ENCODE results near the gene CYFIP2. TPM values are rescaled to one million over a fixed set of nuclear protein-coding genes. Genes with fewer than 3 reads are reported as not detected.

The CYFIP2 gene
- polyA plus RNA-seq, 1 donor (not counting 4 experiments of a cell fraction or from before 2014, with no cell fraction given), result 0.62 TPM

DNA sequence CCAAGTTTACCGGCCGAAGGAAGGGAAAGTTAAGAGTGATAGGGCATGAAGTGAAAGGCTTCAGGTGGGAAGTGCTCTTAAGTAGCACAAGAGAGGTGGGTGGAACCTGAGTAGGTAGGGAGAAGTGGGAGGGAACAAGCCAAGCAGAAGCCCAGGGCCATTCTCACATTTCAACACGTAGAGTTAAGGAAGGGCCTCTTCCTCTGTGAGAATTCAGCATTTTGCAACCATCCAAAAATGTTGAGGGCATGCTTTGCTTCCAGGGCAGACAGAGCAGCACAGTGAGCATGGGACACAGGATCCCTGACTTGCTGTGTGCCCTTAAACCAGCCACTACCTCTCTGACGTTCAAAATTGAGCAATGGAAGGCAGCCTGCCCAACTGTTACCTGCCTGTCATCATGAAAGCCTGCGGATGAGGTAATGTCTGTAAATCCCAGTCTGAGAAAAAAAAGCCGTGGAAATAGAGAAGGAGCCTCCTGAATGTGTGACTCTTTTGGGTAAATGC lies 3.3 kb downstream of the CYFIP2 start:
- FAIRE-seq, result no peak
- no peak overlapping the region for H3K4me2 ChIP-seq (ENCODE audit: control insufficient read depth, extremely low read depth, insufficient read depth, low read depth, low read length)
- H3K27ac ChIP-seq (ENCODE audit: control insufficient read depth, insufficient read depth, low read length), result no peak overlapping the region

DNA sequence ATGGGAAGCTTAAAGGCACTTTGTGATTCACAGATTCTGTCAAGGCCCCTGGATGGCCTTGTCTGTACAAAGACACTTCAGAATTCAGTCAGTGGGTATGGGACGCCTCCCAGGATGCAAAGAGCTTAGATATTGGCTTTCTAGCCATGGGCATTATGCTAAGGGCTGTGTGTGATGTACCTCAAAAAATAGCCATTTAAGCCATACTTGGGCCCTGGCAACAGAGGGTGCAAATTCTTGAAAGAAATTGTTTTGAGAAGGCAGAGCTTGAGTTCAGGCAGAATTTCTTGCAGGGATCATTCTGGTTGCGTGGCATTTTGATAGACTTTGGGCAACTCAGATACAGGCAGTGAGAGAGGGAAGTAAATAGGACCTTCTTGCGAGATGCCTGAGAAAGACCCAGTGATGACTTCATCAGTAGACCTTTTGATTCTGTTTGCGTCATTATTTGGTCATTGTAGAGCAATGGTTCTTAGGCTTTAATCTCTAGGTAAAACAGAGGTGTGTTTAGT lies 3.9 kb downstream of the CYFIP2 start:
- H3K9me3 ChIP-seq (ENCODE audit: control insufficient read depth, low read depth, low read length), result no peaks in the 10 kb centered on the region
- H3K9ac ChIP-seq (ENCODE audit: control insufficient read depth, extremely low read depth, insufficient read depth, low read length), result no peak overlapping the region
- no peaks in the 10 kb centered on the region for H3K9me1 ChIP-seq (ENCODE audit: control insufficient read depth, extremely low read depth, insufficient read depth, low read length)
- no peaks in the 10 kb centered on the region for H3K36me3 ChIP-seq (ENCODE audit: control insufficient read depth in 2 of 2, extremely low read depth in 1 of 2, insufficient read depth in 2 of 2, low read length in 2 of 2)
- H3K27ac ChIP-seq (ENCODE audit: control insufficient read depth, insufficient read depth, low read length), result no peak overlapping the region
- DNase-seq (ENCODE audit: low read depth, low spot score) (no peak), FAIRE-seq (no peak)
- H3K79me2 ChIP-seq (ENCODE audit: control insufficient read depth, insufficient read depth, low read length), result no peaks in the 10 kb centered on the region
- no peaks in the 10 kb centered on the region for H3K4me1 ChIP-seq (ENCODE audit: control insufficient read depth, extremely low read depth, insufficient read depth, low read length)
- H3K27me3 ChIP-seq (ENCODE audit: control insufficient read depth, extremely low read depth, insufficient read depth, low read length), result peaks cover 21% of the 10 kb centered on the region
- TF ChIP-seq, protein P1, sequence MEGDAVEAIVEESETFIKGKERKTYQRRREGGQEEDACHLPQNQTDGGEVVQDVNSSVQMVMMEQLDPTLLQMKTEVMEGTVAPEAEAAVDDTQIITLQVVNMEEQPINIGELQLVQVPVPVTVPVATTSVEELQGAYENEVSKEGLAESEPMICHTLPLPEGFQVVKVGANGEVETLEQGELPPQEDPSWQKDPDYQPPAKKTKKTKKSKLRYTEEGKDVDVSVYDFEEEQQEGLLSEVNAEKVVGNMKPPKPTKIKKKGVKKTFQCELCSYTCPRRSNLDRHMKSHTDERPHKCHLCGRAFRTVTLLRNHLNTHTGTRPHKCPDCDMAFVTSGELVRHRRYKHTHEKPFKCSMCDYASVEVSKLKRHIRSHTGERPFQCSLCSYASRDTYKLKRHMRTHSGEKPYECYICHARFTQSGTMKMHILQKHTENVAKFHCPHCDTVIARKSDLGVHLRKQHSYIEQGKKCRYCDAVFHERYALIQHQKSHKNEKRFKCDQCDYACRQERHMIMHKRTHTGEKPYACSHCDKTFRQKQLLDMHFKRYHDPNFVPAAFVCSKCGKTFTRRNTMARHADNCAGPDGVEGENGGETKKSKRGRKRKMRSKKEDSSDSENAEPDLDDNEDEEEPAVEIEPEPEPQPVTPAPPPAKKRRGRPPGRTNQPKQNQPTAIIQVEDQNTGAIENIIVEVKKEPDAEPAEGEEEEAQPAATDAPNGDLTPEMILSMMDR (optimal IDR thresholded peaks at IDR 0.05 in 1 of 3, IDR thresholded peaks at IDR 0.05 in 1 of 3, conservative IDR thresholded peaks at IDR 0.05 in 1 of 3; ENCODE audit: extremely low read depth in 1 of 3, insufficient read depth in 2 of 3, low read length in 3 of 3), result no peak
- TF ChIP-seq EZH2 (IDR thresholded peaks at IDR 0.05; ENCODE audit: low read length), result no peak
- dilution Hi-C loops (cut with MboI; ENCODE audit: extremely low pct_ligation_motif_present, low sequenced_read_pairs), result no loop called here
- no peak overlapping the region for H2AFZ ChIP-seq (ENCODE audit: control insufficient read depth, low read length)
- H3K4me2 ChIP-seq (ENCODE audit: control insufficient read depth, extremely low read depth, insufficient read depth, low read depth, low read length), result no peak overlapping the region
- H3K4me3 ChIP-seq (ENCODE audit: control insufficient read depth in 2 of 3, extremely low read depth in 1 of 3, insufficient read depth in 2 of 3, low read depth in 1 of 3, low read length in 3 of 3), result no peak overlapping the region
- no peaks in the 10 kb centered on the region for H4K20me1 ChIP-seq (ENCODE audit: control insufficient read depth, extremely low read depth, insufficient read depth, low read length)

More for the DNA sequence above, 3.3 kb downstream of the CYFIP2 start:
- TF ChIP-seq, protein P1 (optimal IDR thresholded peaks at IDR 0.05 in 1 of 3, IDR thresholded peaks at IDR 0.05 in 1 of 3, conservative IDR thresholded peaks at IDR 0.05 in 1 of 3; ENCODE audit: extremely low read depth in 1 of 3, insufficient read depth in 2 of 3, low read length in 3 of 3), result no peak
- TF ChIP-seq EZH2 (IDR thresholded peaks at IDR 0.05; ENCODE audit: low read length), result no peak
- dilution Hi-C loops (cut with MboI; ENCODE audit: extremely low pct_ligation_motif_present, low sequenced_read_pairs), result no loop called here
- Histone ChIP-seq H3K79me2 (ENCODE audit: control insufficient read depth, insufficient read depth, low read length) (no peaks in the 10 kb centered on the region), H3K36me3 (ENCODE audit: control insufficient read depth in 2 of 2, extremely low read depth in 1 of 2, insufficient read depth in 2 of 2, low read length in 2 of 2) (no peaks in the 10 kb centered on the region), H3K9me3 (ENCODE audit: control insufficient read depth, low read depth, low read length) (no peaks in the 10 kb centered on the region), H2AFZ (ENCODE audit: control insufficient read depth, low read length) (no peak overlapping the region), H3K4me3 (ENCODE audit: control insufficient read depth in 2 of 3, extremely low read depth in 1 of 3, insufficient read depth in 2 of 3, low read depth in 1 of 3, low read length in 3 of 3) (no peak overlapping the region), H4K20me1 (ENCODE audit: control insufficient read depth, extremely low read depth, insufficient read depth, low read length) (no peaks in the 10 kb centered on the region), H3K9me1 (ENCODE audit: control insufficient read depth, extremely low read depth, insufficient read depth, low read length) (no peaks in the 10 kb centered on the region), H3K4me1 (ENCODE audit: control insufficient read depth, extremely low read depth, insufficient read depth, low read length) (no peaks in the 10 kb centered on the region), H3K9ac (ENCODE audit: control insufficient read depth, extremely low read depth, insufficient read depth, low read length) (no peak overlapping the region), H3K27me3 (ENCODE audit: control insufficient read depth, extremely low read depth, insufficient read depth, low read length) (peaks cover 23% of the 10 kb centered on the region)
- no peak for DNase-seq (ENCODE audit: low read depth, low spot score)
